IMR-90 (cell line): ENCODE data around the gene POLR2E. TPM values are rescaled to one million over a fixed set of nuclear protein-coding genes. Genes with fewer than 3 reads are reported as not detected.

Source experiments
- ATAC-seq: fragments of 200-7000 bp; cut with Tn5 transposase; 2 replicates; pipeline ENCODE4 v1.9.1; 2020; ENCODE audit warnings: low read depth, mild to moderate bottlenecking, moderate library complexity
- BruUV-seq: library from RNA; stranded (reverse); fragments of 400-500 nt; replicated peaks from 2 replicates; lab custom pipeline; 2021; lab: Mats Ljungman, UMichigan
- CTCF ChIA-PET: fragments of 300-600 bp; formaldehyde crosslinking; extraction: SDS; loops from one replicate; lab custom pipeline; 2021; ENCODE audit warnings: antibody characterized with exemption; lab: Yijun Ruan, JAX
- POLR2A ChIA-PET: fragments of 300-600 bp; sonication (Branson Sonifier 250); formaldehyde crosslinking; loops from one replicate; lab custom pipeline; 2022; ENCODE audit warnings: antibody characterized with exemption; ENCODE audit not compliant: unreplicated experiment; lab: Charles Lee
- DNase-seq: peaks from one replicate; pipeline ENCODE4 v3.0.0; 2013
- H2AFZ ChIP-seq: replicated peaks from 2 replicates; pipeline ENCODE3; 2013; ENCODE audit warnings: low read length, mild to moderate bottlenecking; ENCODE audit not compliant: poor library complexity
- H2AK5ac ChIP-seq: 2 replicates; pipeline ENCODE4 v1.6.1; 2013; ENCODE audit warnings: low read depth, low read length, inconsistent platforms
- H2AK9ac ChIP-seq: replicated peaks from 2 replicates; pipeline ENCODE3; 2013; ENCODE audit warnings: mild to moderate bottlenecking, low read depth, low read length, moderate library complexity; ENCODE audit not compliant: poor library complexity
- H2BK120ac ChIP-seq: 2 replicates; pipeline ENCODE4 v1.6.1; 2013; ENCODE audit warnings: low read depth, low read length, inconsistent platforms
- H2BK15ac ChIP-seq: 3 replicates; pipeline ENCODE4 v1.6.1; 2013; ENCODE audit warnings: low read depth, low read length, inconsistent platforms
- H2BK20ac ChIP-seq: 2 replicates; pipeline ENCODE4 v1.6.1; 2013; ENCODE audit warnings: low read depth, mild to moderate bottlenecking, inconsistent platforms, low read length, moderate library complexity
- H2BK5ac ChIP-seq: 2 replicates; pipeline ENCODE4 v1.6.1; 2013; ENCODE audit warnings: mild to moderate bottlenecking, low read depth, low read length, inconsistent platforms; ENCODE audit not compliant: poor library complexity, severe bottlenecking
- H3K14ac ChIP-seq: replicated peaks from 2 replicates; pipeline ENCODE4 v1.6.1; 2013; ENCODE audit warnings: low read depth, low read length, inconsistent platforms
- H3K18ac ChIP-seq: 2 replicates; pipeline ENCODE4 v1.6.1; 2013; ENCODE audit warnings: low read depth, low read length, control low read depth
- H3K23ac ChIP-seq: 2 replicates; pipeline ENCODE4 v1.6.1; 2013; ENCODE audit warnings: low read depth, low read length, inconsistent platforms
- H3K27ac ChIP-seq: 2 replicates; pipeline ENCODE4 v1.5.1; 2013; ENCODE audit warnings: mild to moderate bottlenecking, control low read depth, low read length; ENCODE audit not compliant: insufficient read depth
- H3K27me3 ChIP-seq: 2 replicates; pipeline ENCODE4 v1.6.1; 2013; ENCODE audit warnings: low read length; ENCODE audit not compliant: control insufficient read depth, insufficient read depth
- H3K36me3 ChIP-seq: 2 replicates; pipeline ENCODE4 v1.6.1; 2013; ENCODE audit warnings: low read length, mixed read lengths; ENCODE audit not compliant: control insufficient read depth, insufficient read depth
- H3K4ac ChIP-seq: 2 replicates; pipeline ENCODE4 v1.6.1; 2013; ENCODE audit warnings: low read depth, low read length, inconsistent platforms
- H3K4me1 ChIP-seq: 2 replicates; pipeline ENCODE4 v1.6.1; 2013; ENCODE audit warnings: low read length, mixed read lengths; ENCODE audit not compliant: control insufficient read depth, insufficient read depth
- H3K4me2 ChIP-seq: 2 replicates; pipeline ENCODE4 v1.6.1; 2013; ENCODE audit warnings: low read depth, mild to moderate bottlenecking, control low read depth, low read length, moderate library complexity
- H3K4me3 ChIP-seq: 2 replicates; pipeline ENCODE4 v1.5.1; 2013; ENCODE audit warnings: low read depth, mild to moderate bottlenecking, control low read depth, low read length, moderate library complexity; ENCODE audit not compliant: insufficient read depth
- H3K56ac ChIP-seq: 2 replicates; pipeline ENCODE4 v1.6.1; 2013; ENCODE audit warnings: low read length, inconsistent platforms; ENCODE audit not compliant: insufficient read depth; ENCODE audit errors: extremely low read depth
- H3K79me1 ChIP-seq, 2 experiments: 2 replicates each; pipeline ENCODE4 v1.6.1; 2013; ENCODE audit warnings: low read length in 2 of 2, inconsistent platforms in 1 of 2, low read depth in 1 of 2
- H3K9ac ChIP-seq: 2 replicates; pipeline ENCODE4 v1.6.1; 2013; ENCODE audit warnings: low read depth, low read length, control low read depth
- H3K9me1 ChIP-seq: 2 replicates; pipeline ENCODE4 v1.6.1; 2013; ENCODE audit warnings: low read length, inconsistent platforms; ENCODE audit not compliant: insufficient read depth
- H3K9me3 ChIP-seq: 2 replicates; pipeline ENCODE4 v1.6.1; 2013; ENCODE audit warnings: low read length; ENCODE audit not compliant: control insufficient read depth, insufficient read depth
- H4K20me1 ChIP-seq: 2 replicates; pipeline ENCODE4 v1.6.1; 2013; ENCODE audit warnings: low read length, inconsistent platforms; ENCODE audit not compliant: insufficient read depth
- H4K5ac ChIP-seq: 2 replicates; pipeline ENCODE4 v1.6.1; 2013; ENCODE audit warnings: mild to moderate bottlenecking, low read depth, low read length, control low read depth
- H4K8ac ChIP-seq, 2 experiments: 2 replicates each; pipeline ENCODE4 v1.6.1; 2013; ENCODE audit warnings: low read depth in 2 of 2, low read length in 2 of 2, control low read depth in 1 of 2, inconsistent platforms in 1 of 2
- H4K91ac ChIP-seq: 2 replicates; pipeline ENCODE4 v1.6.1; 2013; ENCODE audit warnings: low read depth, low read length, inconsistent platforms; ENCODE audit not compliant: insufficient read depth
- MAFK ChIP-seq: IDR thresholded peaks from 2 replicates; pipeline ENCODE4 v1.6.1; 2012; ENCODE audit warnings: low read depth, low read length, improper control_type of control experiment
- NFE2L2 ChIP-seq: fragments of 150-350 bp; IDR thresholded peaks from 2 replicates; pipeline ENCODE4 v1.6.1; 2016; ENCODE audit warnings: low read depth, mild to moderate bottlenecking, low read length
- RAD21 ChIP-seq: IDR thresholded peaks from 2 replicates; pipeline ENCODE4 v1.6.1; 2012; ENCODE audit warnings: low read length, improper control_type of control experiment
- SMC3 ChIP-seq: fragments of 150-350 bp; IDR thresholded peaks from 2 replicates; pipeline ENCODE4 v1.6.1; 2016; ENCODE audit warnings: low read depth, mild to moderate bottlenecking, antibody characterized with exemption, low read length, moderate library complexity
- WGBS, 2 experiments: methylation state at CpG; one replicate each; pipeline versions ENCODE4 v1.1.5 to v1.1.7; 2013; ENCODE audit warnings: missing lambda C conversion rate in 2 of 2; ENCODE audit not compliant: insufficient read length in 1 of 2; ENCODE audit errors: extremely low coverage in 2 of 2; 5-methylcytosine and 5-hydroxymethylcytosine counted together
- dilution Hi-C: fragments of 300-500 bp; cut with HindIII; formaldehyde crosslinking; loops from one replicate; pipeline ENCODE4 v1.14.3; 2018; ENCODE audit warnings: low sequenced_read_pairs; ENCODE audit not compliant: unreplicated experiment
- in situ Hi-C: fragments of 300-500 bp; cut with MboI; formaldehyde crosslinking; loops from 3 replicates; pipeline ENCODE4 v1.14.3; 2019; ENCODE audit warnings: low sequenced_read_pairs, inconsistent platforms, mixed read lengths
- intact Hi-C: fragments of 100-400 bp; cut with micrococcal nuclease; formaldehyde crosslinking; loops from 2 replicates; pipeline ENCODE4 v1.10.0; 2022
- polyA plus RNA-seq, 3 experiments: library from polyadenylated mRNA; depleted of rRNA; stranded (reverse); fragments of >200 nt; gene quantifications; 2 replicates each; pipeline ENCODE4 v1.2.3, GENCODE V29; 2012; ENCODE audit warnings: low replicate concordance in 1 of 3
- total RNA-seq: library from RNA; depleted of rRNA; stranded (reverse); fragments of >200 nt; gene quantifications from 2 replicates; pipeline ENCODE4 v1.2.3, GENCODE V29; 2012
- TF ChIP-seq, protein P1 (sequence below): fragments of 150-350 bp; IDR thresholded peaks from 2 replicates; pipeline ENCODE4 v1.6.1; 2017; ENCODE audit warnings: mild to moderate bottlenecking, antibody characterized with exemption, low read length, low read depth
- TF ChIP-seq, protein P2 (sequence below): fragments of 150-350 bp; IDR thresholded peaks from 2 replicates; pipeline ENCODE4 v1.6.1; 2016; ENCODE audit warnings: low read depth, mild to moderate bottlenecking, low read length, moderate library complexity, borderline replicate concordance

The POLR2E gene
- total and polyA plus RNA-seq, 2 of the 4 experiments (the other 2 are of a cell fraction) = 294 to 391 TPM

DNA sequence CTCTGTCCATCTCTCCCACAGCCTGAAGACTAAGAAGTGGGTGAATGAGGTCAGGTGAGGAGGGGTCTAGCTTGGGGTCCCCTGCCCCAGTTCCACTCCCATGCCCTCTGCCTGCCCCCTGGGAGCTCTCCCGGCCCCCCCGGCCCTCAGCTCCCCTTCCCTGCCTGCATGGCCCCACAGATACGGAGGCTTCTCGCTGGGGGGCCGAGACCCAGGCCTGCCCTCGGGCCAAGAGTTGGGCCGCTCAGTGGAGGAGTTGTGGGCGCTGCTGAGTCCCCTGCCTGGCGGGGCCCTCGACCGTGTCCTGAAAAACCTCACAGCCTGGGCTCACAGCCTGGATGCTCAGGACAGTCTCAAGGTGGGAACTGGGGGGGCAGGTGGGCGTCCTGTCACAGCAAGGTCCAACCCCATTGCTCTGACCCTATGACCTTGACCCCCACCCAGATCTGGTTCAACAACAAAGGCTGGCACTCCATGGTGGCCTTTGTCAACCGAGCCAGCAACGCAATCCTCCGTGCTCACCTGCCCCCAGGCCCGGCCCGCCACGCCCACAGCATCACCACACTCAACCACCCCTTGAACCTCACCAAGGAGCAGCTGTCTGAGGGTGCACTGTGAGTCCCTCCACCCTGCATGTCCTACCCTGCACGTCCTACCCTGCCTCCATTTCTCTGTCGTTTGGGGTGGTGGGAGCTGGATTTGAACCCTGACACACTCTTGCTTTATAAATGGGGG, 39.1 kb downstream of the POLR2E start:
- H2BK120ac ChIP-seq = no peak overlapping the region
- no peak overlapping the region for H3K14ac ChIP-seq
- CTCF ChIA-PET = no interaction called here
- TF ChIP-seq, protein P1, sequence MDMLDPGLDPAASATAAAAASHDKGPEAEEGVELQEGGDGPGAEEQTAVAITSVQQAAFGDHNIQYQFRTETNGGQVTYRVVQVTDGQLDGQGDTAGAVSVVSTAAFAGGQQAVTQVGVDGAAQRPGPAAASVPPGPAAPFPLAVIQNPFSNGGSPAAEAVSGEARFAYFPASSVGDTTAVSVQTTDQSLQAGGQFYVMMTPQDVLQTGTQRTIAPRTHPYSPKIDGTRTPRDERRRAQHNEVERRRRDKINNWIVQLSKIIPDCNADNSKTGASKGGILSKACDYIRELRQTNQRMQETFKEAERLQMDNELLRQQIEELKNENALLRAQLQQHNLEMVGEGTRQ = no peak
- TF ChIP-seq NFE2L2 = no peak
- TF ChIP-seq RAD21 = no peak
- TF ChIP-seq SMC3 = no peak
- TF ChIP-seq, protein P2, sequence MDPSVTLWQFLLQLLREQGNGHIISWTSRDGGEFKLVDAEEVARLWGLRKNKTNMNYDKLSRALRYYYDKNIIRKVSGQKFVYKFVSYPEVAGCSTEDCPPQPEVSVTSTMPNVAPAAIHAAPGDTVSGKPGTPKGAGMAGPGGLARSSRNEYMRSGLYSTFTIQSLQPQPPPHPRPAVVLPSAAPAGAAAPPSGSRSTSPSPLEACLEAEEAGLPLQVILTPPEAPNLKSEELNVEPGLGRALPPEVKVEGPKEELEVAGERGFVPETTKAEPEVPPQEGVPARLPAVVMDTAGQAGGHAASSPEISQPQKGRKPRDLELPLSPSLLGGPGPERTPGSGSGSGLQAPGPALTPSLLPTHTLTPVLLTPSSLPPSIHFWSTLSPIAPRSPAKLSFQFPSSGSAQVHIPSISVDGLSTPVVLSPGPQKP = no peak
- no peak for TF ChIP-seq MAFK
- H3K56ac ChIP-seq = no peak overlapping the region
- H2BK20ac ChIP-seq = no peak overlapping the region
- no peak for DNase-seq
- H2AK5ac ChIP-seq = no peak overlapping the region
- ATAC-seq = no peak
- no peaks in the 10 kb centered on the region for H4K20me1 ChIP-seq
- dilution Hi-C loops (no loop called here), in situ Hi-C loops (no loop called here), intact Hi-C loops (no loop called here)
- no peaks in the 10 kb centered on the region for H3K79me1 ChIP-seq
- WGBS, 2 experiments = 100% methylated on average over 4 of the region's 20 CpGs; no CpG with 5 or more reads in 1 of the 2 experiments
- no peak overlapping the region for H2BK15ac ChIP-seq
- H3K4me1 ChIP-seq = no peaks in the 10 kb centered on the region
- H3K4ac ChIP-seq = no peak overlapping the region
- H3K36me3 ChIP-seq = peaks cover 1% of the 10 kb centered on the region; the same call in 1 of the 2 replicates
- BruUV-seq = no TSS peak
- peaks cover 41% of the 10 kb centered on the region for H3K9me3 ChIP-seq
- no peak overlapping the region for H2AFZ ChIP-seq
- H3K9me1 ChIP-seq = no peaks in the 10 kb centered on the region
- H3K4me3 ChIP-seq = no peak overlapping the region
- H4K91ac ChIP-seq = no peak overlapping the region
- H3K23ac ChIP-seq = no peak overlapping the region
- POLR2A ChIA-PET = no interaction called here
- no peak overlapping the region for H2BK5ac ChIP-seq
- H4K5ac ChIP-seq = no peak overlapping the region
- H3K9ac ChIP-seq = no peak overlapping the region
- no peak overlapping the region for H2AK9ac ChIP-seq
- H3K27ac ChIP-seq = no peak overlapping the region
- no peaks in the 10 kb centered on the region for H3K27me3 ChIP-seq
- H3K4me2 ChIP-seq = no peak overlapping the region
- H3K18ac ChIP-seq = no peak overlapping the region
- H4K8ac ChIP-seq = no peak overlapping the region
